K562 (cell line): ENCODE data around the gene ADM5. TPM values are rescaled to one million over a fixed set of nuclear protein-coding genes. Genes with fewer than 3 reads are reported as not detected.

Experiments
- ATAC-seq: fragments of 200-7000 bp; cut with Tn5 transposase; 3 replicates; pipeline ENCODE4 v1.9.1; 2020; ENCODE audit warnings: moderate library complexity
- BruUV-seq: library from RNA; stranded (reverse); fragments of 400-500 nt; replicated peaks from 2 replicates; lab custom pipeline; 2021; lab: Mats Ljungman, UMichigan
- CTCF ChIA-PET: fragments of 300-600 bp; formaldehyde crosslinking; extraction: SDS; loops from one replicate; lab custom pipeline; 2021; ENCODE audit warnings: low intra/inter-chr PET ratio; lab: Yijun Ruan, JAX
- POLR2A ChIA-PET: fragments of 300-600, 350-650 bp; sonication (Branson Sonifier 250); formaldehyde crosslinking; extraction: SDS; loops from one replicate; lab custom pipeline; 2021; ENCODE audit warnings: antibody characterized with exemption, inconsistent platforms; lab: Yijun Ruan, JAX
- DNase-seq, 4 experiments: peaks; one replicate each; pipeline versions ENCODE4 v3.0.0 to v3.0.0-alpha.2; 2011 to 2018; ENCODE audit warnings: low spot score in 3 of 4, mixed read lengths in 3 of 4; ENCODE audit errors: extremely low read depth in 1 of 4
- FAIRE-seq: peaks from 2 replicates; lab custom pipeline; 2011; peaks lifted over from hg19 to GRCh38; lab: Jason Lieb, UNC
- H2AFZ ChIP-seq: 2 replicates; pipeline ENCODE4 v1.6.0; 2011; ENCODE audit warnings: low read depth, low read length, control low read depth, inconsistent platforms
- H3K27ac ChIP-seq: fragments of 200-600 bp; 3 replicates; pipeline ENCODE4 v1.8.0; 2011; ENCODE audit warnings: low read depth, mild to moderate bottlenecking, control low read depth, inconsistent platforms, low read length, moderate library complexity, mixed read lengths; ENCODE audit errors: extremely low read depth
- H3K27me3 ChIP-seq, 2 experiments: fragments of 300-600 bp in 1 of 2; 2 replicates in 1 of 2; 3 replicates in 1 of 2; pipeline versions ENCODE4 v1.6.0 to v1.8.0; 2011; ENCODE audit warnings: inconsistent platforms in 2 of 2, low read length in 2 of 2, mild to moderate bottlenecking in 1 of 2, mixed read lengths in 1 of 2, moderate library complexity in 1 of 2; ENCODE audit not compliant: control insufficient read depth in 2 of 2, insufficient read depth in 2 of 2
- H3K36me3 ChIP-seq: fragments of 300-600 bp; 3 replicates; pipeline ENCODE4 v1.8.0; 2011; ENCODE audit warnings: mild to moderate bottlenecking, low read length, inconsistent platforms; ENCODE audit not compliant: control insufficient read depth, insufficient read depth
- H3K4me1 ChIP-seq, 2 experiments: fragments of 200-600 bp in 1 of 2; replicated peaks in 1 of 2; 2 replicates in 1 of 2; 3 replicates in 1 of 2; pipeline versions ENCODE4 v1.5.1 to v1.8.0; 2011; ENCODE audit warnings: inconsistent platforms in 2 of 2, low read length in 2 of 2, mild to moderate bottlenecking in 1 of 2, mixed read lengths in 1 of 2, moderate library complexity in 1 of 2; ENCODE audit not compliant: control insufficient read depth in 2 of 2, insufficient read depth in 2 of 2
- H3K4me2 ChIP-seq: 2 replicates; pipeline ENCODE4 v1.6.1; 2011; ENCODE audit warnings: low read length, control low read depth, inconsistent platforms, mixed read lengths; ENCODE audit not compliant: insufficient read depth
- H3K4me3 ChIP-seq: fragments of 200-600 bp; sonication (generic), shearing (Covaris generic); 2 replicates; pipeline ENCODE4 v1.5.1; 2016; ENCODE audit warnings: control low read depth, inconsistent platforms
- H3K79me2 ChIP-seq: fragments of 200-600 bp; 3 replicates; pipeline ENCODE4 v1.8.0; 2011; ENCODE audit warnings: low read length, inconsistent platforms; ENCODE audit not compliant: control insufficient read depth, insufficient read depth
- H3K9ac ChIP-seq, 2 experiments: 2 replicates each; pipeline versions ENCODE4 v1.6.0 to v1.6.1; 2011; ENCODE audit warnings: low read depth in 2 of 2, low read length in 2 of 2, control low read depth in 1 of 2, inconsistent platforms in 1 of 2, mild to moderate bottlenecking in 1 of 2, mixed read lengths in 1 of 2; ENCODE audit not compliant: insufficient read depth in 1 of 2
- H3K9me1 ChIP-seq: one replicate; pipeline ENCODE4 v1.6.0; 2011; ENCODE audit warnings: inconsistent platforms, mild to moderate bottlenecking, low read length, moderate library complexity; ENCODE audit not compliant: control insufficient read depth, insufficient read depth
- H3K9me3 ChIP-seq: replicated peaks from 2 replicates; pipeline ENCODE4 v1.5.1; 2011; ENCODE audit warnings: low read depth, low read length, inconsistent platforms; ENCODE audit not compliant: control insufficient read depth, insufficient read depth
- H4K20me1 ChIP-seq: replicated peaks from 2 replicates; pipeline ENCODE4 v1.6.1; 2011; ENCODE audit warnings: low read length, inconsistent platforms, mixed read lengths; ENCODE audit not compliant: control insufficient read depth, insufficient read depth
- CTBP1 ChIP-seq: fragments of 450-650 bp; IDR thresholded peaks from 2 replicates; pipeline ENCODE4 v1.6.1; 2016; ENCODE audit warnings: borderline replicate concordance
- NFE2L1 ChIP-seq: fragments of 450-650 bp; IDR thresholded peaks from 2 replicates; pipeline ENCODE4 v1.6.1; 2016; ENCODE audit warnings: missing genetic modification characterization, low read depth, mild to moderate bottlenecking, missing compliant biosample characterization, moderate library complexity, borderline replicate concordance
- PRMT5 ChIP-seq: sonication (generic); formaldehyde crosslinking; IDR thresholded peaks from 2 replicates; pipeline ENCODE4 v1.5.0; 2020; ENCODE audit warnings: missing genetic modification reagents
- SOX6 ChIP-seq: fragments of 450-650 bp; IDR thresholded peaks from 2 replicates; pipeline ENCODE4 v1.6.1; 2014; ENCODE audit warnings: mild to moderate bottlenecking
- SRF ChIP-seq, 2 experiments: fragments of 250-450, 450-650 bp in 1 of 2; sonication (Bioruptor Pico) in 1 of 2; sonication (generic) in 1 of 2; formaldehyde crosslinking; IDR thresholded peaks; 2 replicates each; pipeline versions ENCODE4 v1.5.0 to v1.5.1; 2020 to 2022; ENCODE audit warnings: mild to moderate bottlenecking in 1 of 2, missing genetic modification reagents in 1 of 2
- WHSC1 ChIP-seq: IDR thresholded peaks from one replicate; pipeline ENCODE4 v1.6.1; 2012; ENCODE audit warnings: low read length, control low read depth, inconsistent platforms
- YBX1 ChIP-seq: fragments of 450-650 bp; IDR thresholded peaks from 2 replicates; pipeline ENCODE4 v1.7.1; 2016; ENCODE audit warnings: mild to moderate bottlenecking
- ZNF140 ChIP-seq: fragments of 250-450 bp; sonication (Bioruptor Pico); IDR thresholded peaks from 2 replicates; pipeline ENCODE4 v1.8.0; 2021; ENCODE audit warnings: moderate library complexity, mild to moderate bottlenecking, inconsistent platforms
- ZNF217 ChIP-seq: sonication (generic); formaldehyde crosslinking; IDR thresholded peaks from 2 replicates; pipeline ENCODE4 v1.8.0; 2022; ENCODE audit warnings: mild to moderate bottlenecking, missing genetic modification reagents
- ZNF354B ChIP-seq: fragments of 250-450 bp; sonication (Bioruptor Pico); IDR thresholded peaks from 2 replicates; pipeline ENCODE4 v1.4.0; 2020
- ZNF764 ChIP-seq: fragments of 250-450 bp; sonication (Bioruptor Pico); IDR thresholded peaks from 2 replicates; pipeline ENCODE4 v1.4.0; 2020; ENCODE audit warnings: low read depth, mild to moderate bottlenecking, moderate library complexity
- WGBS: fragments of 100-300 bp; shearing (Covaris generic); methylation state at CpG from one replicate; pipeline ENCODE4 v1.1.6; 2016; ENCODE audit warnings: low coverage, mixed read lengths; ENCODE audit not compliant: insufficient coverage; ENCODE audit errors: missing lambda C conversion rate; 5-methylcytosine and 5-hydroxymethylcytosine counted together
- in situ Hi-C: fragments of 300-500 bp; cut with MboI; formaldehyde crosslinking; loops from 4 replicates; pipeline ENCODE4 v1.15.0; 2018; ENCODE audit warnings: inconsistent platforms, mixed read lengths
- intact Hi-C: fragments of 100-400 bp; cut with micrococcal nuclease; formaldehyde crosslinking; loops from 2 replicates; pipeline ENCODE4 v1.14.2; 2022
- polyA plus RNA-seq, 8 experiments: library from polyadenylated mRNA; depleted of rRNA in 4 of 8; stranded (reverse) in 5 of 8; unstranded in 3 of 8; fragments of >200 nt; fragmentation: Nextera tagmentation in 2 of 8; fragmentation: Illumina TruSeq in 1 of 8; extraction: Ambion mirVana in 2 of 8; extraction: Trizol in 1 of 8; gene quantifications; 2 replicates each; pipeline versions ENCODE4 v1.2.1 to v1.2.3, GENCODE V29; 2011 to 2014; ENCODE audit warnings: inconsistent platforms in 1 of 8, missing spikeins in 1 of 8
- total RNA-seq, 7 experiments: library from RNA; depleted of rRNA in 6 of 7; stranded (reverse); fragments of >200 nt in 6 of 7; fragmentation: Illumina TruSeq in 2 of 7; extraction: Trizol in 2 of 7; gene quantifications; 2 replicates each; pipeline versions ENCODE4 v1.2.1 to v1.2.3, GENCODE V29; 2011 to 2021; ENCODE audit warnings: low replicate concordance in 1 of 7
- TF ChIP-seq, protein P1 (sequence below): fragments of 450-650 bp; IDR thresholded peaks from 2 replicates; pipeline ENCODE4 v1.6.1; 2018; ENCODE audit warnings: mild to moderate bottlenecking, low read depth; ENCODE audit not compliant: partially characterized antibody
- TF ChIP-seq, protein P2 (sequence below): IDR thresholded peaks from 2 replicates; pipeline ENCODE4 v1.6.1; 2016; ENCODE audit warnings: missing genetic modification characterization, missing compliant biosample characterization
- TF ChIP-seq, protein P3 (sequence below): fragments of 450-650 bp; IDR thresholded peaks from 2 replicates; pipeline ENCODE4 v1.6.1; 2016; ENCODE audit warnings: low read depth, mild to moderate bottlenecking, moderate library complexity

The ADM5 gene
- total and polyA plus RNA-seq, 9 of the 15 experiments (the other 6 are each of a cell fraction or from before 2014, with no cell fraction given), result 0.13 to 8.4 (median 2.0) TPM; not detected in 1

DNA sequence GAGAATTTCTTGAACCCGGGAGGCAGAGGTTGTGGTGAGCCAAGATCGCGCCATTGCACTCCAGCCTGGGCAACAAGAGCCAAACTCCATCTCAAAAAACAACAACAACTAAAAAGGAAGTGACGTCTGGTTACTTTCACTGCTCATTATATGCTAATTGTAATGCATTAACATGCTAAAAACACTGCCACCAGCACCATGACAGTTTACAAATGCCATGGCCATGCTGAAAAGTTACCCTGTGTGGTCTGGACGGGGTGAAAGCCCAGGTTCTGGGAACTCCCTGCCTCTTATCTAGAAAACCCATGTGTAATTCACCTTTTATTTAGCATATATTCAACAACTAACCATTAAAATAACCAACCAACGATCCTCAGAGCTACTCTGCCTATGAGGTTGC is 29.6 kb downstream of the ADM5 start:
- no peak overlapping the region for H3K9ac ChIP-seq
- intact Hi-C loops, result loop anchor here (10.0 kb wide), 1 partner anchor 156 kb away; the partner anchor contains the start of genes AKT1S1 and TBC1D17
- CTCF ChIA-PET, result no interaction called here
- H2AFZ ChIP-seq, result no peak overlapping the region
- no peak for DNase-seq
- H3K27ac ChIP-seq, result no peak overlapping the region
- TF ChIP-seq WHSC1 (no peak), ZNF354B (CRISPR knock-in tag) (no peak), PRMT5 (CRISPR knock-in tag) (no peak), ZNF764 (no peak), YBX1 (no peak), SRF (CRISPR knock-in tag; IDR thresholded peaks at IDR 0.05) (no peak), SOX6 (no peak), ZNF140 (CRISPR knock-in tag) (no peak), NFE2L1 (no peak), ZNF217 (no peak), CTBP1 (no peak)
- TF ChIP-seq, protein P1, sequence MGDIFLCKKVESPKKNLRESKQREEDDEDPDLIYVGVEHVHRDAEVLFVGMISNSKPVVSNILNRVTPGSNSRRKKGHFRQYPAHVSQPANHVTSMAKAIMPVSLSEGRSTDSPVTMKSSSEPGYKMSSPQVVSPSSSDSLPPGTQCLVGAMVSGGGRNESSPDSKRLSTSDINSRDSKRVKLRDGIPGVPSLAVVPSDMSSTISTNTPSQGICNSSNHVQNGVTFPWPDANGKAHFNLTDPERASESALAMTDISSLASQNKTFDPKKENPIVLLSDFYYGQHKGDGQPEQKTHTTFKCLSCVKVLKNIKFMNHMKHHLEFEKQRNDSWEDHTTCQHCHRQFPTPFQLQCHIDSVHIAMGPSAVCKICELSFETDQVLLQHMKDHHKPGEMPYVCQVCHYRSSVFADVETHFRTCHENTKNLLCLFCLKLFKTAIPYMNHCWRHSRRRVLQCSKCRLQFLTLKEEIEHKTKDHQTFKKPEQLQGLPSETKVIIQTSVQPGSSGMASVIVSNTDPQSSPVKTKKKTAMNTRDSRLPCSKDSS, result no peak
- TF ChIP-seq, protein P2, sequence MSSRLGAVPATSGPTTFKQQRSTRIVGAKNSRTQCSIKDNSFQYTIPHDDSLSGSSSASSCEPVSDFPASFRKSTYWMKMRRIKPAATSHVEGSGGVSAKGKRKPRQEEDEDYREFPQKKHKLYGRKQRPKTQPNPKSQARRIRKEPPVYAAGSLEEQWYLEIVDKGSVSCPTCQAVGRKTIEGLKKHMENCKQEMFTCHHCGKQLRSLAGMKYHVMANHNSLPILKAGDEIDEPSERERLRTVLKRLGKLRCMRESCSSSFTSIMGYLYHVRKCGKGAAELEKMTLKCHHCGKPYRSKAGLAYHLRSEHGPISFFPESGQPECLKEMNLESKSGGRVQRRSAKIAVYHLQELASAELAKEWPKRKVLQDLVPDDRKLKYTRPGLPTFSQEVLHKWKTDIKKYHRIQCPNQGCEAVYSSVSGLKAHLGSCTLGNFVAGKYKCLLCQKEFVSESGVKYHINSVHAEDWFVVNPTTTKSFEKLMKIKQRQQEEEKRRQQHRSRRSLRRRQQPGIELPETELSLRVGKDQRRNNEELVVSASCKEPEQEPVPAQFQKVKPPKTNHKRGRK (tag), result no peak
- TF ChIP-seq, protein P3, sequence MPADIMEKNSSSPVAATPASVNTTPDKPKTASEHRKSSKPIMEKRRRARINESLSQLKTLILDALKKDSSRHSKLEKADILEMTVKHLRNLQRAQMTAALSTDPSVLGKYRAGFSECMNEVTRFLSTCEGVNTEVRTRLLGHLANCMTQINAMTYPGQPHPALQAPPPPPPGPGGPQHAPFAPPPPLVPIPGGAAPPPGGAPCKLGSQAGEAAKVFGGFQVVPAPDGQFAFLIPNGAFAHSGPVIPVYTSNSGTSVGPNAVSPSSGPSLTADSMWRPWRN, result no peak
- TF ChIP-seq, all 486 proteins: peak for 0
- in situ Hi-C loops, result no loop called here
- Histone ChIP-seq H3K79me2 (no peaks in the 10 kb centered on the region), H3K27me3 (no peaks in the 10 kb centered on the region), H3K9me3 (no peaks in the 10 kb centered on the region), H3K4me3 (no peak overlapping the region), H3K4me1 (peaks cover 8 to 9% of the 10 kb centered on the region in 2 experiments; a peak in 4 of 5 replicates), H3K9me1 (no peaks in the 10 kb centered on the region), H3K36me3 (peaks cover 2% of the 10 kb centered on the region; the same call in 1 of the 3 replicates), H4K20me1 (no peaks in the 10 kb centered on the region), H3K4me2 (no peak overlapping the region)
- ATAC-seq (no peak), FAIRE-seq (no peak)
- POLR2A ChIA-PET, result no interaction called here
- TSS peak; percentile 71 for BruUV-seq
- WGBS, result 81% methylated on average over 6 of the region's 6 CpGs
